ENCODE measurements around the gene MAPKAP1.

- TF ChIP-seq CTCF (conservative IDR thresholded peaks at IDR 0.05) (no peak), ZFX (IDR thresholded peaks at IDR 0.05) (no peak)
Measured at GRCh38 chr9:125659954-125660353, 47.1 kb downstream of the MAPKAP1 start.

Measured in C4-2B (cell line).